Stimulated activated CD8-positive, alpha-beta memory T cell treated with anti-CD3 and anti-CD28 coated beads, Interleukin-12 subunit alpha, Interleukin-12 subunit beta, amount 100 ng/mL, for 1 hour (primary cell): ENCODE measurements around the gene LSM14A.
A peak's percentile ranks its signal among the peaks of the same experiment; 100 is the strongest.
"Not testable (repeated sequence)": the region's sequence is repeated elsewhere in the genome, so short reads cannot be mapped to it uniquely, and the experiment has no call there.

Experiments
- DNase-seq: peaks from one replicate; pipeline ENCODE4 v3.0.0-alpha.2; 2020; ENCODE audit warnings: low read depth

Gene LSM14A

GRCh38 chr19:34171877-34172660 lies at the start of gene LSM14A:
TSS of gene LSM14A (plus strand) at chr19:34172504. CDS start at chr19:34172643, 139 bp downstream.
- peak; percentile 81 for DNase-seq

- DNase-seq, result no peak
Measured at GRCh38 chr19:34124828-34125227, 47.5 kb upstream of the LSM14A start.

GRCh38 chr19:34126966-34127365 lies 45.3 kb upstream of the LSM14A start:
- no peak for DNase-seq

GRCh38 chr19:34127684-34128189 lies 44.6 kb upstream of the LSM14A start:
- no peak for DNase-seq

- DNase-seq, result no peak
Measured at GRCh38 chr19:34128558-34129250, 43.6 kb upstream of the LSM14A start.

GRCh38 chr19:34131100-34131499 lies 41.2 kb upstream of the LSM14A start:
- DNase-seq, result no peak

- DNase-seq, result not testable (repeated sequence)
Measured at GRCh38 chr19:34132145-34132544, 40.2 kb upstream of the LSM14A start.

GRCh38 chr19:34132706-34133105 lies 39.6 kb upstream of the LSM14A start:
- not testable (repeated sequence) for DNase-seq

- DNase-seq, result peak; percentile 85
Measured at GRCh38 chr19:34134190-34135053, 37.9 kb upstream of the LSM14A start.

GRCh38 chr19:34135054-34135800 lies 37.1 kb upstream of the LSM14A start:
- DNase-seq, result no peak

GRCh38 chr19:34135821-34136611 lies 36.3 kb upstream of the LSM14A start:
- DNase-seq, result no peak

- no peak for DNase-seq
Measured at GRCh38 chr19:34141025-34141424, 31.3 kb upstream of the LSM14A start.

GRCh38 chr19:34142440-34142839 lies 29.9 kb upstream of the LSM14A start:
- no peak for DNase-seq

GRCh38 chr19:34145741-34146202 lies 26.5 kb upstream of the LSM14A start:
- peak; percentile 38 for DNase-seq

- no peak for DNase-seq
Measured at GRCh38 chr19:34148658-34149185, 23.6 kb upstream of the LSM14A start.

GRCh38 chr19:34149873-34150272 lies 22.4 kb upstream of the LSM14A start:
- no peak for DNase-seq

GRCh38 chr19:34150558-34150957 lies 21.7 kb upstream of the LSM14A start:
- no peak for DNase-seq

- no peak for DNase-seq
Measured at GRCh38 chr19:34151439-34151838, 20.9 kb upstream of the LSM14A start.

GRCh38 chr19:34154401-34154800 lies 17.9 kb upstream of the LSM14A start:
- DNase-seq, result no peak

GRCh38 chr19:34155686-34156085 lies 16.6 kb upstream of the LSM14A start:
- no peak for DNase-seq
